H1 (cell line): Measurements from ENCODE around the gene AHRR. TPM values are rescaled to one million over a fixed set of nuclear protein-coding genes. Genes with fewer than 3 reads are reported as not detected.

Experiments used
- CTCF ChIA-PET: fragments of 300-600 bp; sonication (Branson Sonifier 250); formaldehyde crosslinking; loops from one replicate; lab custom pipeline; 2021; ENCODE audit not compliant: partially characterized antibody; lab: Charles Lee
- POLR2A ChIA-PET: fragments of 300-600 bp; sonication (Branson Sonifier 250); formaldehyde crosslinking; loops from one replicate; lab custom pipeline; 2021; ENCODE audit warnings: inconsistent platforms; ENCODE audit not compliant: partially characterized antibody; lab: Charles Lee
- DNase-seq, 2 experiments: peaks; one replicate each; pipeline versions ENCODE4 v3.0.0 to v3.0.0-alpha.2; 2010 to 2022; ENCODE audit warnings: low spot score in 2 of 2, low read depth in 1 of 2, mixed read lengths in 1 of 2
- FAIRE-seq: peaks from 2 replicates; lab custom pipeline; 2011; peaks lifted over from hg19 to GRCh38; lab: Jason Lieb, UNC
- H2AFZ ChIP-seq: 2 replicates; pipeline ENCODE4 v1.8.1; 2012; ENCODE audit warnings: low read length, inconsistent platforms
- H2AK5ac ChIP-seq: 2 replicates; pipeline ENCODE4 v1.6.1; 2013; ENCODE audit warnings: low read depth, low read length
- H2BK120ac ChIP-seq: replicated peaks from 2 replicates; pipeline ENCODE3; 2013; ENCODE audit warnings: low read depth, low read length, inconsistent platforms
- H2BK12ac ChIP-seq: 2 replicates; pipeline ENCODE4 v1.6.1; 2013; ENCODE audit warnings: low read depth, low read length
- H2BK15ac ChIP-seq: 2 replicates; pipeline ENCODE4 v1.6.1; 2013; ENCODE audit warnings: low read length
- H2BK20ac ChIP-seq: 2 replicates; pipeline ENCODE4 v1.6.1; 2013; ENCODE audit warnings: low read length
- H2BK5ac ChIP-seq: 2 replicates; pipeline ENCODE4 v1.6.1; 2013; ENCODE audit warnings: low read depth, low read length
- H3K14ac ChIP-seq: 2 replicates; pipeline ENCODE4 v1.6.1; 2013; ENCODE audit warnings: inconsistent platforms; ENCODE audit not compliant: insufficient read length
- H3K18ac ChIP-seq: 2 replicates; pipeline ENCODE4 v1.6.1; 2013; ENCODE audit warnings: low read length; ENCODE audit errors: extremely low read depth
- H3K23ac ChIP-seq: 2 replicates; pipeline ENCODE4 v1.6.1; 2013; ENCODE audit warnings: inconsistent platforms; ENCODE audit not compliant: insufficient read length
- H3K23me2 ChIP-seq: 2 replicates; pipeline ENCODE4 v1.6.1; 2013; ENCODE audit warnings: low read depth, low read length
- H3K27ac ChIP-seq: 2 replicates; pipeline ENCODE4 v1.6.1; 2011; ENCODE audit warnings: low read depth, low read length, inconsistent platforms
- H3K27me3 ChIP-seq, 4 experiments: replicated peaks in 1 of 4; 1 replicate in 1 of 4; 2 replicates in 3 of 4; pipeline versions ENCODE4 v1.6.1 to v1.8.1; 2011 to 2013; ENCODE audit warnings: low read length in 3 of 4, mild to moderate bottlenecking in 3 of 4, inconsistent platforms in 2 of 4, mixed read lengths in 2 of 4, moderate library complexity in 1 of 4; ENCODE audit not compliant: control insufficient read depth in 3 of 4, insufficient read depth in 3 of 4; ENCODE audit errors: extremely low read depth in 1 of 4
- H3K36me3 ChIP-seq, 4 experiments: 2 replicates each; pipeline versions ENCODE4 v1.6.1 to v1.8.1; 2011 to 2013; ENCODE audit warnings: mild to moderate bottlenecking in 4 of 4, low read length in 3 of 4, moderate library complexity in 2 of 4, control low read depth in 1 of 4, inconsistent platforms in 1 of 4; ENCODE audit not compliant: insufficient read depth in 4 of 4, control insufficient read depth in 2 of 4
- H3K4ac ChIP-seq: replicated peaks from 2 replicates; pipeline ENCODE3; 2013; ENCODE audit warnings: low read length, low read depth, mixed read lengths, inconsistent platforms; ENCODE audit not compliant: insufficient read length
- H3K4me1 ChIP-seq, 4 experiments: replicated peaks in 1 of 4; 1 replicate in 1 of 4; 2 replicates in 3 of 4; pipeline versions ENCODE4 v1.6.1 to v1.8.1; 2011 to 2013; ENCODE audit warnings: low read length in 3 of 4, inconsistent platforms in 2 of 4, mixed read lengths in 1 of 4; ENCODE audit not compliant: insufficient read depth in 4 of 4, control insufficient read depth in 3 of 4
- H3K4me2 ChIP-seq, 2 experiments: 2 replicates each; pipeline versions ENCODE4 v1.6.1 to v1.8.1; 2011 to 2013; ENCODE audit warnings: low read depth in 2 of 2, low read length in 2 of 2, control low read depth in 1 of 2, inconsistent platforms in 1 of 2, mild to moderate bottlenecking in 1 of 2; ENCODE audit not compliant: insufficient read depth in 1 of 2
- H3K4me3 ChIP-seq, 4 experiments: fragments of 200-600, 300-600 bp in 1 of 4; sonication (generic), shearing (Covaris generic), sonication (Bioruptor Twin) in 1 of 4; 2 replicates each; pipeline versions ENCODE4 v1.5.1 to v1.8.1; 2011 to 2016; ENCODE audit warnings: low read length in 4 of 4, low read depth in 3 of 4, control low read depth in 2 of 4, inconsistent platforms in 2 of 4, mild to moderate bottlenecking in 2 of 4, mixed read lengths in 1 of 4, moderate library complexity in 1 of 4; ENCODE audit not compliant: insufficient read depth in 2 of 4; ENCODE audit errors: extremely low read depth in 1 of 4
- H3K56ac ChIP-seq: replicated peaks from 2 replicates; pipeline ENCODE3; 2013; ENCODE audit warnings: low read depth, mild to moderate bottlenecking, mixed read lengths, low read length, inconsistent platforms; ENCODE audit not compliant: insufficient read length
- H3K79me1 ChIP-seq: 2 replicates; pipeline ENCODE4 v1.6.1; 2013; ENCODE audit warnings: low read depth, low read length, control low read depth
- H3K79me2 ChIP-seq, 2 experiments: 2 replicates each; pipeline versions ENCODE4 v1.6.1 to v1.8.1; 2012 to 2013; ENCODE audit warnings: low read length in 2 of 2, mild to moderate bottlenecking in 2 of 2, inconsistent platforms in 1 of 2; ENCODE audit not compliant: insufficient read depth in 2 of 2, control insufficient read depth in 1 of 2
- H3K9ac ChIP-seq, 4 experiments: replicated peaks in 1 of 4; 1 replicate in 1 of 4; 2 replicates in 3 of 4; pipeline versions ENCODE4 v1.6.1 to v1.8.1; 2011 to 2013; ENCODE audit warnings: low read depth in 3 of 4, low read length in 3 of 4, control low read depth in 2 of 4, mild to moderate bottlenecking in 2 of 4, moderate library complexity in 2 of 4, inconsistent platforms in 1 of 4; ENCODE audit errors: extremely low read depth in 1 of 4
- H3K9me3 ChIP-seq, 2 experiments: 2 replicates each; pipeline versions ENCODE4 v1.6.1 to v1.8.1; 2012 to 2013; ENCODE audit warnings: mild to moderate bottlenecking in 2 of 2, moderate library complexity in 2 of 2, control low read depth in 1 of 2, inconsistent platforms in 1 of 2, low read depth in 1 of 2, low read length in 1 of 2, mixed read lengths in 1 of 2; ENCODE audit not compliant: insufficient read depth in 2 of 2
- H4K20me1 ChIP-seq, 2 experiments: replicated peaks in 1 of 2; 2 replicates each; pipeline versions ENCODE3 to v1.8.1; 2011 to 2013; ENCODE audit warnings: inconsistent platforms in 2 of 2, low read length in 2 of 2, mild to moderate bottlenecking in 1 of 2; ENCODE audit not compliant: insufficient read depth in 2 of 2, control insufficient read depth in 1 of 2
- H4K5ac ChIP-seq: 2 replicates; pipeline ENCODE4 v1.6.1; 2013; ENCODE audit warnings: low read length, low read depth, mixed read lengths, inconsistent platforms; ENCODE audit not compliant: insufficient read length
- H4K8ac ChIP-seq: 2 replicates; pipeline ENCODE4 v1.8.0; 2013; ENCODE audit warnings: mild to moderate bottlenecking, moderate library complexity, low read length, inconsistent platforms; ENCODE audit not compliant: insufficient read depth; ENCODE audit errors: extremely low read depth
- H4K91ac ChIP-seq: replicated peaks from 2 replicates; pipeline ENCODE3; 2013; ENCODE audit warnings: low read length, mixed read lengths, inconsistent platforms; ENCODE audit not compliant: insufficient read length
- ASH2L ChIP-seq: fragments of 200-600, 300-600 bp; sonication (generic); IDR thresholded peaks from one replicate; pipeline ENCODE4 v1.7.1; 2017; ENCODE audit warnings: low read length
- GTF2F1 ChIP-seq: IDR thresholded peaks from 2 replicates; pipeline ENCODE4 v1.6.1; 2012; ENCODE audit warnings: low read depth, low read length, improper control_type of control experiment, borderline replicate concordance
- NANOG ChIP-seq: IDR thresholded peaks from 2 replicates; pipeline ENCODE4 v1.6.1; 2011; ENCODE audit warnings: low read length, low read depth, mild to moderate bottlenecking, inconsistent platforms; ENCODE audit not compliant: insufficient read depth, poor library complexity, severe bottlenecking
- PHF8 ChIP-seq: fragments of 200-600 bp; sonication (generic); conservative IDR thresholded peaks from 2 replicates; pipeline ENCODE4 v1.7.1; 2012; ENCODE audit warnings: low read depth, mild to moderate bottlenecking, inconsistent platforms, low read length, moderate library complexity
- POLR2A ChIP-seq, 2 experiments: IDR thresholded peaks; 1 replicate in 1 of 2; 2 replicates in 1 of 2; pipeline ENCODE4 v1.6.1; 2011; ENCODE audit warnings: low read depth in 2 of 2, low read length in 2 of 2, mild to moderate bottlenecking in 2 of 2; ENCODE audit errors: control extremely low read depth in 1 of 2
- RAD21 ChIP-seq, 2 experiments: IDR thresholded peaks in 1 of 2; conservative IDR thresholded peaks in 1 of 2; 2 replicates each; pipeline ENCODE4 v1.6.1; 2011; ENCODE audit warnings: low read depth in 2 of 2, low read length in 2 of 2, improper control_type of control experiment in 1 of 2, inconsistent platforms in 1 of 2, mild to moderate bottlenecking in 1 of 2, moderate library complexity in 1 of 2
- SIX5 ChIP-seq: IDR thresholded peaks from 2 replicates; pipeline ENCODE4 v1.6.1; 2011; ENCODE audit warnings: mild to moderate bottlenecking, low read depth, low read length
- TAF7 ChIP-seq: optimal IDR thresholded peaks from 2 replicates; pipeline ENCODE3; 2011; ENCODE audit warnings: low read depth, mild to moderate bottlenecking, inconsistent platforms, low read length, moderate library complexity, borderline replicate concordance
- WGBS, 2 experiments: shearing (Covaris generic) in 1 of 2; methylation state at CpG; one replicate each; pipeline versions ENCODE4 v1.1.6 to v1.1.7; 2013 to 2015; ENCODE audit warnings: low lambda C conversion rate in 2 of 2, mixed read lengths in 2 of 2, inconsistent platforms in 1 of 2, low coverage in 1 of 2, missing lambda C conversion rate in 1 of 2; ENCODE audit not compliant: insufficient replicate concordance in 2 of 2, insufficient coverage in 1 of 2, insufficient read length in 1 of 2; ENCODE audit errors: extremely low coverage in 1 of 2, missing lambda C conversion rate in 1 of 2; 5-methylcytosine and 5-hydroxymethylcytosine counted together
- polyA plus RNA-seq, 7 experiments: library from polyadenylated mRNA; depleted of rRNA in 3 of 7; stranded (reverse) in 5 of 7; unstranded in 2 of 7; fragments of >200 nt in 5 of 7; fragments of 200-250 nt in 2 of 7; gene quantifications; 1 replicate in 5 of 7; 2 replicates in 1 of 7; 4 replicates in 1 of 7; pipeline versions ENCODE4 v1.2.1 to v1.2.3, GENCODE V29; 2011 to 2013; ENCODE audit warnings: missing spikeins in 2 of 7, mixed read lengths in 2 of 7
- total RNA-seq: library from RNA; stranded (reverse); fragmentation: NEBNext Ultra II Directional; extraction: Animal tissue kit (Norgen Biotek cat#: 25700); gene quantifications from 2 replicates; pipeline ENCODE4 v1.2.1, GENCODE V29; 2021
- TF ChIP-seq, protein P1 (sequence below): IDR thresholded peaks from 2 replicates; pipeline ENCODE4 v1.6.1; 2012; ENCODE audit warnings: inconsistent platforms
- TF ChIP-seq, protein P2 (sequence below), 3 experiments: IDR thresholded peaks; 1 replicate in 2 of 3; 2 replicates in 1 of 3; pipeline versions ENCODE4 v1.5.1 to v1.6.1; 2011; ENCODE audit warnings: low read length in 3 of 3, mild to moderate bottlenecking in 3 of 3, inconsistent platforms in 2 of 3, low read depth in 1 of 3, moderate library complexity in 1 of 3; ENCODE audit not compliant: insufficient read depth in 1 of 3; ENCODE audit errors: control extremely low read depth in 1 of 3

Gene AHRR
- total and polyA plus RNA-seq, 2 of the 8 experiments (the other 6 are each of a cell fraction or from before 2014, with no cell fraction given): 0.41 to 0.80 TPM

DNA sequence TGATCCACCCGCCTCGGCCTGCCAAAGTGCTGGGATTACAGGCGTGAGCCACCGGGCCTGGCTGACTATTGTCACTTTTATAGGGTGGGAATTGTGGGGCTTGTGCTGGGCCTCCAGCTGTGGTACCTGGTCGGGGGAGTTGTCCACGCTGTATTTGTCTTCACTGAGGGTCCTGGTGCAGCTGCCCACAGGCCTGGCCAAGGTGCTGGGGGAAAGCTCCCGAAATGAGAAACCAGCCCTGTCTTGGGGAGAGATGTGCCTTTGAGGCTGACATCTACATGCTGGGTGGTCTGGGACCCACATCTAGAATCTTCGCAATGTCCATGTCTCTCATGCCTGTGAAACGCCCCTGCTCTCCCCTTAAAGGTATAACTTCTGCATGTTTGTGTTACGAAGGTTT is 124.1 kb downstream of the AHRR start:
- Histone ChIP-seq H4K91ac (no peak overlapping the region), H3K4me1 (peaks cover 0 to 12% (median 8%) of the 10 kb centered on the region in 4 experiments; a peak in 5 of 7 replicates), H3K4ac (no peak overlapping the region), H4K20me1 (peaks cover 2 to 16% of the 10 kb centered on the region in 2 experiments), H3K9ac (no peak overlapping the region), H2BK5ac (no peak overlapping the region), H3K27ac (no peak overlapping the region), H3K27me3 (peaks cover 0 to 4% (median 0%) of the 10 kb centered on the region in 4 experiments; a peak in 2 of 7 replicates), H3K18ac (no peak overlapping the region), H4K8ac (no peak overlapping the region), H3K9me3 (no peaks in the 10 kb centered on the region), H3K36me3 (peaks cover 13 to 32% (median 19%) of the 10 kb centered on the region in 4 experiments), H3K14ac (no peak overlapping the region), H2AFZ (no peak overlapping the region), H2BK12ac (no peak overlapping the region), H2BK20ac (no peak overlapping the region), H3K79me1 (peaks cover 9% of the 10 kb centered on the region; the same call in 1 of the 2 replicates), H3K4me3 (no peak overlapping the region), H3K56ac (no peak overlapping the region), H2BK15ac (no peak overlapping the region), H2AK5ac (no peak overlapping the region), H3K79me2 (peaks cover 0 to 8% of the 10 kb centered on the region in 2 experiments; a peak in 1 of 4 replicates), H3K4me2 (no peak overlapping the region), H2BK120ac (no peak overlapping the region), H4K5ac (no peak overlapping the region), H3K23ac (no peak overlapping the region), H3K23me2 (peaks cover 13% of the 10 kb centered on the region; the same call in 1 of the 2 replicates)
- POLR2A ChIA-PET: interaction anchor here (0.9 to 1.0 kb wide), 2 partner anchors 24 to 27 kb away, joined by 3 to 4 read pairs; no protein-coding TSS in a partner anchor
- no peak for DNase-seq
- no peak for FAIRE-seq
- WGBS, 2 experiments: 90% methylated on average over 8 of the region's 10 CpGs; no CpG with 5 or more reads in 1 of the 2 experiments
- CTCF ChIA-PET: interaction anchor here (0.6 to 3.0 kb wide), 19 partner anchors 8 to 190 kb away, joined by 3 to 17 read pairs (median 6); no protein-coding TSS in a partner anchor
- TF ChIP-seq PHF8 (no peak), POLR2A (IDR thresholded peaks at IDR 0.05; ENCODE audit: control extremely low read depth in 1 of 2, low read depth in 2 of 2, low read length in 2 of 2) (no peak), GTF2F1 (no peak), ASH2L (no peak), NANOG (no peak), SIX5 (no peak), RAD21 (IDR thresholded peaks at IDR 0.05 in 1 of 2, conservative IDR thresholded peaks at IDR 0.05 in 1 of 2; ENCODE audit: low read depth in 2 of 2, low read length in 2 of 2) (no peak), TAF7 (no peak)
- TF ChIP-seq, protein P1, sequence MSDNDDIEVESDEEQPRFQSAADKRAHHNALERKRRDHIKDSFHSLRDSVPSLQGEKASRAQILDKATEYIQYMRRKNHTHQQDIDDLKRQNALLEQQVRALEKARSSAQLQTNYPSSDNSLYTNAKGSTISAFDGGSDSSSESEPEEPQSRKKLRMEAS: no peak
- TF ChIP-seq, protein P2, sequence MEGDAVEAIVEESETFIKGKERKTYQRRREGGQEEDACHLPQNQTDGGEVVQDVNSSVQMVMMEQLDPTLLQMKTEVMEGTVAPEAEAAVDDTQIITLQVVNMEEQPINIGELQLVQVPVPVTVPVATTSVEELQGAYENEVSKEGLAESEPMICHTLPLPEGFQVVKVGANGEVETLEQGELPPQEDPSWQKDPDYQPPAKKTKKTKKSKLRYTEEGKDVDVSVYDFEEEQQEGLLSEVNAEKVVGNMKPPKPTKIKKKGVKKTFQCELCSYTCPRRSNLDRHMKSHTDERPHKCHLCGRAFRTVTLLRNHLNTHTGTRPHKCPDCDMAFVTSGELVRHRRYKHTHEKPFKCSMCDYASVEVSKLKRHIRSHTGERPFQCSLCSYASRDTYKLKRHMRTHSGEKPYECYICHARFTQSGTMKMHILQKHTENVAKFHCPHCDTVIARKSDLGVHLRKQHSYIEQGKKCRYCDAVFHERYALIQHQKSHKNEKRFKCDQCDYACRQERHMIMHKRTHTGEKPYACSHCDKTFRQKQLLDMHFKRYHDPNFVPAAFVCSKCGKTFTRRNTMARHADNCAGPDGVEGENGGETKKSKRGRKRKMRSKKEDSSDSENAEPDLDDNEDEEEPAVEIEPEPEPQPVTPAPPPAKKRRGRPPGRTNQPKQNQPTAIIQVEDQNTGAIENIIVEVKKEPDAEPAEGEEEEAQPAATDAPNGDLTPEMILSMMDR (IDR thresholded peaks at IDR 0.05; ENCODE audit: control extremely low read depth in 1 of 3, insufficient read depth in 1 of 3, low read depth in 1 of 3, low read length in 3 of 3): no peak
